H1 (cell line): Measurements from ENCODE around the gene HDGFL3. TPM values are rescaled to one million over a fixed set of nuclear protein-coding genes. Genes with fewer than 3 reads are reported as not detected.

Experiments used
- CTCF ChIA-PET: fragments of 300-600 bp; sonication (Branson Sonifier 250); formaldehyde crosslinking; loops from one replicate; lab custom pipeline; 2021; ENCODE audit not compliant: partially characterized antibody; lab: Charles Lee
- POLR2A ChIA-PET: fragments of 300-600 bp; sonication (Branson Sonifier 250); formaldehyde crosslinking; loops from one replicate; lab custom pipeline; 2021; ENCODE audit warnings: inconsistent platforms; ENCODE audit not compliant: partially characterized antibody; lab: Charles Lee
- DNase-seq, 2 experiments: peaks; one replicate each; pipeline versions ENCODE4 v3.0.0 to v3.0.0-alpha.2; 2010 to 2022; ENCODE audit warnings: low spot score in 2 of 2, low read depth in 1 of 2, mixed read lengths in 1 of 2
- FAIRE-seq: peaks from 2 replicates; lab custom pipeline; 2011; peaks lifted over from hg19 to GRCh38; lab: Jason Lieb, UNC
- H2AFZ ChIP-seq: 2 replicates; pipeline ENCODE4 v1.8.1; 2012; ENCODE audit warnings: low read length, inconsistent platforms
- H2AK5ac ChIP-seq: 2 replicates; pipeline ENCODE4 v1.6.1; 2013; ENCODE audit warnings: low read depth, low read length
- H2BK120ac ChIP-seq: replicated peaks from 2 replicates; pipeline ENCODE3; 2013; ENCODE audit warnings: low read depth, low read length, inconsistent platforms
- H2BK12ac ChIP-seq: 2 replicates; pipeline ENCODE4 v1.6.1; 2013; ENCODE audit warnings: low read depth, low read length
- H2BK15ac ChIP-seq: 2 replicates; pipeline ENCODE4 v1.6.1; 2013; ENCODE audit warnings: low read length
- H2BK20ac ChIP-seq: 2 replicates; pipeline ENCODE4 v1.6.1; 2013; ENCODE audit warnings: low read length
- H2BK5ac ChIP-seq: 2 replicates; pipeline ENCODE4 v1.6.1; 2013; ENCODE audit warnings: low read depth, low read length
- H3K14ac ChIP-seq: 2 replicates; pipeline ENCODE4 v1.6.1; 2013; ENCODE audit warnings: inconsistent platforms; ENCODE audit not compliant: insufficient read length
- H3K18ac ChIP-seq: 2 replicates; pipeline ENCODE4 v1.6.1; 2013; ENCODE audit warnings: low read length; ENCODE audit errors: extremely low read depth
- H3K23ac ChIP-seq: 2 replicates; pipeline ENCODE4 v1.6.1; 2013; ENCODE audit warnings: inconsistent platforms; ENCODE audit not compliant: insufficient read length
- H3K23me2 ChIP-seq: 2 replicates; pipeline ENCODE4 v1.6.1; 2013; ENCODE audit warnings: low read depth, low read length
- H3K27ac ChIP-seq: 2 replicates; pipeline ENCODE4 v1.6.1; 2011; ENCODE audit warnings: low read depth, low read length, inconsistent platforms
- H3K27me3 ChIP-seq, 4 experiments: replicated peaks in 1 of 4; 1 replicate in 1 of 4; 2 replicates in 3 of 4; pipeline versions ENCODE4 v1.6.1 to v1.8.1; 2011 to 2013; ENCODE audit warnings: low read length in 3 of 4, mild to moderate bottlenecking in 3 of 4, inconsistent platforms in 2 of 4, mixed read lengths in 2 of 4, moderate library complexity in 1 of 4; ENCODE audit not compliant: control insufficient read depth in 3 of 4, insufficient read depth in 3 of 4; ENCODE audit errors: extremely low read depth in 1 of 4
- H3K36me3 ChIP-seq, 4 experiments: 2 replicates each; pipeline versions ENCODE4 v1.6.1 to v1.8.1; 2011 to 2013; ENCODE audit warnings: mild to moderate bottlenecking in 4 of 4, low read length in 3 of 4, moderate library complexity in 2 of 4, control low read depth in 1 of 4, inconsistent platforms in 1 of 4; ENCODE audit not compliant: insufficient read depth in 4 of 4, control insufficient read depth in 2 of 4
- H3K4ac ChIP-seq: replicated peaks from 2 replicates; pipeline ENCODE3; 2013; ENCODE audit warnings: low read length, low read depth, mixed read lengths, inconsistent platforms; ENCODE audit not compliant: insufficient read length
- H3K4me1 ChIP-seq, 4 experiments: replicated peaks in 1 of 4; 1 replicate in 1 of 4; 2 replicates in 3 of 4; pipeline versions ENCODE4 v1.6.1 to v1.8.1; 2011 to 2013; ENCODE audit warnings: low read length in 3 of 4, inconsistent platforms in 2 of 4, mixed read lengths in 1 of 4; ENCODE audit not compliant: insufficient read depth in 4 of 4, control insufficient read depth in 3 of 4
- H3K4me2 ChIP-seq, 2 experiments: 2 replicates each; pipeline versions ENCODE4 v1.6.1 to v1.8.1; 2011 to 2013; ENCODE audit warnings: low read depth in 2 of 2, low read length in 2 of 2, control low read depth in 1 of 2, inconsistent platforms in 1 of 2, mild to moderate bottlenecking in 1 of 2; ENCODE audit not compliant: insufficient read depth in 1 of 2
- H3K4me3 ChIP-seq, 4 experiments: fragments of 200-600, 300-600 bp in 1 of 4; sonication (generic), shearing (Covaris generic), sonication (Bioruptor Twin) in 1 of 4; 2 replicates each; pipeline versions ENCODE4 v1.5.1 to v1.8.1; 2011 to 2016; ENCODE audit warnings: low read length in 4 of 4, low read depth in 3 of 4, control low read depth in 2 of 4, inconsistent platforms in 2 of 4, mild to moderate bottlenecking in 2 of 4, mixed read lengths in 1 of 4, moderate library complexity in 1 of 4; ENCODE audit not compliant: insufficient read depth in 2 of 4; ENCODE audit errors: extremely low read depth in 1 of 4
- H3K56ac ChIP-seq: replicated peaks from 2 replicates; pipeline ENCODE3; 2013; ENCODE audit warnings: low read depth, mild to moderate bottlenecking, mixed read lengths, low read length, inconsistent platforms; ENCODE audit not compliant: insufficient read length
- H3K79me1 ChIP-seq: 2 replicates; pipeline ENCODE4 v1.6.1; 2013; ENCODE audit warnings: low read depth, low read length, control low read depth
- H3K79me2 ChIP-seq, 2 experiments: 2 replicates each; pipeline versions ENCODE4 v1.6.1 to v1.8.1; 2012 to 2013; ENCODE audit warnings: low read length in 2 of 2, mild to moderate bottlenecking in 2 of 2, inconsistent platforms in 1 of 2; ENCODE audit not compliant: insufficient read depth in 2 of 2, control insufficient read depth in 1 of 2
- H3K9ac ChIP-seq, 4 experiments: replicated peaks in 1 of 4; 1 replicate in 1 of 4; 2 replicates in 3 of 4; pipeline versions ENCODE4 v1.6.1 to v1.8.1; 2011 to 2013; ENCODE audit warnings: low read depth in 3 of 4, low read length in 3 of 4, control low read depth in 2 of 4, mild to moderate bottlenecking in 2 of 4, moderate library complexity in 2 of 4, inconsistent platforms in 1 of 4; ENCODE audit errors: extremely low read depth in 1 of 4
- H3K9me3 ChIP-seq, 2 experiments: 2 replicates each; pipeline versions ENCODE4 v1.6.1 to v1.8.1; 2012 to 2013; ENCODE audit warnings: mild to moderate bottlenecking in 2 of 2, moderate library complexity in 2 of 2, control low read depth in 1 of 2, inconsistent platforms in 1 of 2, low read depth in 1 of 2, low read length in 1 of 2, mixed read lengths in 1 of 2; ENCODE audit not compliant: insufficient read depth in 2 of 2
- H4K20me1 ChIP-seq, 2 experiments: replicated peaks in 1 of 2; 2 replicates each; pipeline versions ENCODE3 to v1.8.1; 2011 to 2013; ENCODE audit warnings: inconsistent platforms in 2 of 2, low read length in 2 of 2, mild to moderate bottlenecking in 1 of 2; ENCODE audit not compliant: insufficient read depth in 2 of 2, control insufficient read depth in 1 of 2
- H4K5ac ChIP-seq: 2 replicates; pipeline ENCODE4 v1.6.1; 2013; ENCODE audit warnings: low read length, low read depth, mixed read lengths, inconsistent platforms; ENCODE audit not compliant: insufficient read length
- H4K8ac ChIP-seq: 2 replicates; pipeline ENCODE4 v1.8.0; 2013; ENCODE audit warnings: mild to moderate bottlenecking, moderate library complexity, low read length, inconsistent platforms; ENCODE audit not compliant: insufficient read depth; ENCODE audit errors: extremely low read depth
- H4K91ac ChIP-seq: replicated peaks from 2 replicates; pipeline ENCODE3; 2013; ENCODE audit warnings: low read length, mixed read lengths, inconsistent platforms; ENCODE audit not compliant: insufficient read length
- BCL11A ChIP-seq, 2 experiments: IDR thresholded peaks; one replicate each; pipeline ENCODE4 v1.6.1; 2011; ENCODE audit warnings: low read depth in 2 of 2, low read length in 2 of 2, mild to moderate bottlenecking in 2 of 2
- BRCA1 ChIP-seq: IDR thresholded peaks from 2 replicates; pipeline ENCODE4 v1.6.1; 2012; ENCODE audit warnings: low read depth, low read length, improper control_type of control experiment
- CHD2 ChIP-seq: IDR thresholded peaks from 2 replicates; pipeline ENCODE4 v1.6.1; 2012; ENCODE audit warnings: low read length, improper control_type of control experiment
- KDM1A ChIP-seq: fragments of 200-600, 300-600 bp; sonication (generic); IDR thresholded peaks from 2 replicates; pipeline ENCODE4 v1.7.1; 2016; ENCODE audit warnings: mild to moderate bottlenecking, low read length, borderline replicate concordance
- NRF1 ChIP-seq: IDR thresholded peaks from 2 replicates; pipeline ENCODE4 v1.6.1; 2011; ENCODE audit warnings: mild to moderate bottlenecking, low read depth, low read length, improper control_type of control experiment
- SIRT6 ChIP-seq: IDR thresholded peaks from one replicate; pipeline ENCODE4 v1.7.1; 2012; ENCODE audit warnings: low read length, inconsistent platforms
- SP1 ChIP-seq: IDR thresholded peaks from 2 replicates; pipeline ENCODE4 v1.6.1; 2011; ENCODE audit warnings: low read depth, low read length
- SP4 ChIP-seq: IDR thresholded peaks from 2 replicates; pipeline ENCODE4 v1.6.1; 2012; ENCODE audit warnings: low read length, inconsistent platforms
- SRF ChIP-seq: IDR thresholded peaks from 2 replicates; pipeline ENCODE4 v1.6.1; 2011; ENCODE audit warnings: mild to moderate bottlenecking, low read depth, low read length, moderate library complexity
- WGBS, 2 experiments: shearing (Covaris generic) in 1 of 2; methylation state at CpG; one replicate each; pipeline versions ENCODE4 v1.1.6 to v1.1.7; 2013 to 2015; ENCODE audit warnings: low lambda C conversion rate in 2 of 2, mixed read lengths in 2 of 2, inconsistent platforms in 1 of 2, low coverage in 1 of 2, missing lambda C conversion rate in 1 of 2; ENCODE audit not compliant: insufficient replicate concordance in 2 of 2, insufficient coverage in 1 of 2, insufficient read length in 1 of 2; ENCODE audit errors: extremely low coverage in 1 of 2, missing lambda C conversion rate in 1 of 2; 5-methylcytosine and 5-hydroxymethylcytosine counted together
- polyA plus RNA-seq, 7 experiments: library from polyadenylated mRNA; depleted of rRNA in 3 of 7; stranded (reverse) in 5 of 7; unstranded in 2 of 7; fragments of >200 nt in 5 of 7; fragments of 200-250 nt in 2 of 7; gene quantifications; 1 replicate in 5 of 7; 2 replicates in 1 of 7; 4 replicates in 1 of 7; pipeline versions ENCODE4 v1.2.1 to v1.2.3, GENCODE V29; 2011 to 2013; ENCODE audit warnings: missing spikeins in 2 of 7, mixed read lengths in 2 of 7
- total RNA-seq: library from RNA; stranded (reverse); fragmentation: NEBNext Ultra II Directional; extraction: Animal tissue kit (Norgen Biotek cat#: 25700); gene quantifications from 2 replicates; pipeline ENCODE4 v1.2.1, GENCODE V29; 2021

Gene HDGFL3
- total and polyA plus RNA-seq, 2 of the 8 experiments (the other 6 are each of a cell fraction or from before 2014, with no cell fraction given): 14.1 to 149 TPM

DNA sequence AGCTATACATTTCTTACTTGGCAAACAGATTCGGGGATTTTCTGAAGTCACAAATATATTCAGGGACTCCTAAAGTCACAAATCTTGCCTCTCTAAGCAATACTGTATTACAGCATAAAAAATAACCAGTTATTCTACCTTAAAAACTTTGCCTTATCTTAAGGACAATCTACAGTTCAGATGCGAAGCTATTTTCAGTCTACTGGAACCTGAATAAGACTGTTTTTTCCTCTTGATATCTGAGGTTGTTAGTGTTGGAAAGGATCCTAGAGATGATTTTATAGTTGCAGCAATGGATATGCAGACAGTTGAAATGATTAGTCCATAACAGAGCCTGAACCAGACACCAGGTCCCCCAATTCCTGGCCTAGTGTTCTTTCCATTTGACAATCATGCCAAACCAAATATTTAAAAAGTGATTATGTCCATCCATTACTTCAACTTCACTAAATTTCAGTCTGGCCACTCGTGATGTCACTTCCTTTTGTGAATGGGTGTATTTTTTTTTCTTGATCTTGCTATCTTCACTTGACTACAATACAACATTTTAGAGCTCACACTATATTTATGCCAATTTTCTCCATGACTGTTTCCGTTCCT lies 1.8 kb downstream of the HDGFL3 start:
- Histone ChIP-seq H4K20me1 (peaks cover 5 to 8% of the 10 kb centered on the region in 2 experiments), H3K23ac (no peak overlapping the region), H3K27me3 (no peaks in the 10 kb centered on the region; a peak in 1 of 7 replicates), H3K4ac (no peak overlapping the region), H3K79me1 (no peaks in the 10 kb centered on the region), H3K36me3 (no peaks in the 10 kb centered on the region; a peak in 1 of 8 replicates), H4K5ac (no peak overlapping the region), H4K91ac (no peak overlapping the region), H3K23me2 (peaks cover 4% of the 10 kb centered on the region; the same call in 1 of the 2 replicates), H3K79me2 (peaks cover 10 to 61% of the 10 kb centered on the region in 2 experiments; a peak in 3 of 4 replicates), H2AK5ac (no peak overlapping the region), H3K4me2 (peak overlapping the region; percentile 69 to 77), H2BK15ac (no peak overlapping the region), H2BK5ac (no peak overlapping the region), H3K4me1 (peaks cover 3 to 13% (median 7%) of the 10 kb centered on the region in 4 experiments; a peak in 5 of 7 replicates), H3K18ac (no peak overlapping the region), H3K27ac (no peak overlapping the region), H2BK120ac (no peak overlapping the region), H3K14ac (no peak overlapping the region), H3K9ac (peak overlapping the region in 2 of 4 experiments; percentile 44 to 90; a peak in 3 of 7 replicates), H3K56ac (no peak overlapping the region), H3K9me3 (no peaks in the 10 kb centered on the region), H2AFZ (no peak overlapping the region), H2BK20ac (no peak overlapping the region), H2BK12ac (no peak overlapping the region), H3K4me3 (peak overlapping the region; percentile 59 to 95 (median 87); a peak in 7 of 8 replicates), H4K8ac (no peak overlapping the region)
- no peak for FAIRE-seq
- WGBS, 2 experiments: 60% methylated on average over 4 of the region's 4 CpGs; no CpG with 5 or more reads in 1 of the 2 experiments
- ChIA-PET CTCF (interaction anchor here (0.6 to 1.2 kb wide), 4 partner anchors 15 to 833 kb away, joined by 3 read pairs; no protein-coding TSS in a partner anchor), POLR2A (interaction anchor here (0.7 to 1.6 kb wide), 7 partner anchors 8 to 668 kb away, joined by 3 to 10 read pairs (median 4); partner anchors contain the start of gene BTBD1)
- no peak for DNase-seq
- TF ChIP-seq BCL11A (IDR thresholded peaks at IDR 0.05; ENCODE audit: low read depth in 2 of 2, low read length in 2 of 2) (no peak), SIRT6 (no peak), NRF1 (no peak), KDM1A (no peak), SRF (no peak), SP1 (no peak), SP4 (no peak), CHD2 (no peak), BRCA1 (no peak)
